ENCODE measurements around the gene TRMT10B.
"Not testable (repeated sequence)": the region's sequence is repeated elsewhere in the genome, so short reads cannot be mapped to it uniquely, and the experiment has no call there.

Gene TRMT10B

GRCh38 chr9:37801959-37802711 lies 48.5 kb downstream of the TRMT10B start:
- no peak for DNase-seq

GRCh38 chr9:37806271-37806670 lies 52.7 kb downstream of the TRMT10B start:
- DNase-seq: no peak

DNA sequence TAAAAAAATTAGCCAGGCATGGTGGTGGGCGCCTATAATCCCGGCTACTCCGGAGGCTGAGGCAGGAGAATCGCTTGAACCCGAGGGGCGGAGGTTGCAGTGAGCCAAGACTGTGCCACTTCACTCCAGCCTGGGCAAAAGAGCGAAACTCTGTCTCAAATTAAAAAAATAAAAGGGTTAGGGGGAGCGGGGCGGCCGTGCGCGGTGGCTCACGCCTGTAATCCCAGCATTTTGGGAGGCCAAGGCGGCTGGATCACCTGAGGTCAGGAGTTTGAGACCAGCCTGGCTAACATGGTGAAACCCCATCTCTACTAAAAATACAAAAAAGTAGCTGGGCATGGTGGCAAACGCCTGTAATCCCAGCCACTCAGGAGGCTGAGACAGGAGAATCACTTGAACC lies 56.1 kb downstream of the TRMT10B start:
- DNase-seq: not testable (repeated sequence)

DNA sequence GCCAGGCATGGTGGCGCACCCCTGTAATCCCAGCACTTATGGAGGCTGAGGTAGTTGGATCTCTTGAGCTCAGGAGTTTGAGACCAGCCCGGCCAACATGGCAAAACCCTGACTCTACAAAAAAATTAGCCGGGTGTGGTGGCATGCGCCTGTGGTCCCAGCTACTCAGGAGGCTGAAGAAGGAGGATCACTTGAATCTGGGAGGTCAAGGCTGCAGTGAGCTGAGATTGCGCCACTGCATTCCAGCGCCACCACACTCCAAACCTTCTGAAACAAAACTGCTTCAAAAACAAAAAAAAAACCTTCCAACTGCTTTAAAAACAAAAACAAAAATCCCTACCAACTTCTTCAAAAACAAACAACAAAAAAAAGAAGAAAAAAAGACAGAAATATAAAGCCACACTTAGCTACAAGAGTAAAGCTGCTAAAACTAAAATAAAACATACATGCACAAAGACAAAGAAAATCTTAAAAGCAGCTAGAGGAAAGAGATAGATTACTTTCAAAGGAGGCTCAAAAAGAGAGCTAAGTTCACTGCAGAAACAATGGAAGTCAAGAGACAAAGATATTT lies 58.4 kb downstream of the TRMT10B start:
- no peak for DNase-seq

GRCh38 chr9:37812773-37813379 lies 59.3 kb downstream of the TRMT10B start:
- no peak for DNase-seq

GRCh38 chr9:37818849-37819248 lies 65.2 kb downstream of the TRMT10B start:
- DNase-seq: no peak

DNA sequence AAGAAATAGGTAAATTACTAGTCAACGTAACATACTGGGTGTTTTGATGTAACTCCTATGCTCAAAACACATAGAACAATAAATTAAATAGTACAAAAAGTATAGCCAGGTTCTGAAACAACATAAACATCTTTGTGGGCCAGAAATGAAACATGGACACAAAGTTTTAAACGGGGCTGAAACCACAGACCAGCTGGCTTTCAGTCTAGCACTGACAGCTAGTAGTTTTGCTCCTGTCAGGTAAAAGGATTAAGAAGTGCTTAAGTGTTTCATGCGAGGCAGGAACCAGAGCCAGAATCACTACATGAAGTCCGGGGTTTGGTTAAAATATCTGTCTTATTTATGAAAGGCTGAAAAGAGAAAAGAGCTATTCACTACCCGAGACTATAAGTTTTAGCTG lies 66.5 kb downstream of the TRMT10B start:
- no peak for DNase-seq

DNA sequence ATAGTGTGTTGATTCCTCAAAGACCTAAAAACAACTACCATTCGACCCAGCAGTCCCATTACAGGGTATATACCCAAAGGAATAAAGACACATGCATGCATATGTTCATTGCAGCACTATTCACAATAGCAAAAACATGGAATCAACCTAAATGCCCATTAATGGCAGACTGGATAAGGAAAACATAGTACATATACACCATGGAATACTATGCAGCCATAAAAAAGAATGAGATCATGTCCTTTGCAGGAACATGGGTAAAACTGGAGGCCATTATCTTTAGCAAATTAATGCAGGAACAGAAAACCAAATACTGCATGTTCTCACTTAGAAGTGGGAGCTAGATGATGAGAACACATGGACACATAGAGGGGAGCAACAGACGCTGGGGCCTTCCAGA lies 71.6 kb downstream of the TRMT10B start:
- DNase-seq: not testable (repeated sequence)

GRCh38 chr9:37827483-37828165 lies 74.0 kb downstream of the TRMT10B start:
- no peak for DNase-seq
